ENCODE measurements around the gene PSMC5.
"Not testable (repeated sequence)": the region's sequence is repeated elsewhere in the genome, so short reads cannot be mapped to it uniquely, and the experiment has no call there.

The PSMC5 gene

GRCh38 chr17:63850401-63850800, 23.2 kb downstream of the PSMC5 start:
- in situ Hi-C loops (cut with HindIII; ENCODE audit: low pct_ligation_motif_present, low pct_unique_long_range_greater_than_20kb, low sequenced_read_pairs), result no loop called here
- DNase-seq, result no peak

GRCh38 chr17:63853260-63853659, 26.0 kb downstream of the PSMC5 start:
- DNase-seq, result no peak
- in situ Hi-C loops (cut with HindIII; ENCODE audit: low pct_ligation_motif_present, low pct_unique_long_range_greater_than_20kb, low sequenced_read_pairs), result no loop called here

GRCh38 chr17:63854709-63855108, 27.5 kb downstream of the PSMC5 start:
- no peak for DNase-seq
- in situ Hi-C loops (cut with HindIII; ENCODE audit: low pct_ligation_motif_present, low pct_unique_long_range_greater_than_20kb, low sequenced_read_pairs), result no loop called here

- in situ Hi-C loops (cut with HindIII; ENCODE audit: low pct_ligation_motif_present, low pct_unique_long_range_greater_than_20kb, low sequenced_read_pairs), result no loop called here
Measured at GRCh38 chr17:63855185-63855584, 28.0 kb downstream of the PSMC5 start.

GRCh38 chr17:63856425-63856824, 29.2 kb downstream of the PSMC5 start:
- DNase-seq; in situ Hi-C loops (cut with HindIII; ENCODE audit: low pct_ligation_motif_present, low pct_unique_long_range_greater_than_20kb, low sequenced_read_pairs): not testable (repeated sequence)

More at GRCh38 chr17:63855185-63855584, 28.0 kb downstream of the PSMC5 start:
- no peak for DNase-seq

GRCh38 chr17:63859257-63859656, 32.0 kb downstream of the PSMC5 start:
- no peak for DNase-seq
- in situ Hi-C loops (cut with HindIII; ENCODE audit: low pct_ligation_motif_present, low pct_unique_long_range_greater_than_20kb, low sequenced_read_pairs), result no loop called here

- in situ Hi-C loops (cut with HindIII; ENCODE audit: low pct_ligation_motif_present, low pct_unique_long_range_greater_than_20kb, low sequenced_read_pairs); DNase-seq: not testable (repeated sequence)
Measured at GRCh38 chr17:63866625-63867024, 39.4 kb downstream of the PSMC5 start.

GRCh38 chr17:63869491-63870291, 42.5 kb downstream of the PSMC5 start:
- DNase-seq, result peak; percentile 36
- in situ Hi-C loops (cut with HindIII; ENCODE audit: low pct_ligation_motif_present, low pct_unique_long_range_greater_than_20kb, low sequenced_read_pairs), result not testable (repeated sequence)

- in situ Hi-C loops (cut with HindIII; ENCODE audit: low pct_ligation_motif_present, low pct_unique_long_range_greater_than_20kb, low sequenced_read_pairs); DNase-seq: not testable (repeated sequence)
Measured at GRCh38 chr17:63870292-63870665, 43.0 kb downstream of the PSMC5 start.

- DNase-seq, result peak; percentile 69
- in situ Hi-C loops (cut with HindIII; ENCODE audit: low pct_ligation_motif_present, low pct_unique_long_range_greater_than_20kb, low sequenced_read_pairs), result not testable (repeated sequence)
Measured at GRCh38 chr17:63871646-63872365, 44.6 kb downstream of the PSMC5 start.

- DNase-seq; in situ Hi-C loops (cut with HindIII; ENCODE audit: low pct_ligation_motif_present, low pct_unique_long_range_greater_than_20kb, low sequenced_read_pairs): not testable (repeated sequence)
Measured at GRCh38 chr17:63873577-63873976, 46.3 kb downstream of the PSMC5 start, which contains the start of gene CSH2. Gene CSH2 (minus strand): TSS chr17:63873677. CDS start chr17:63873614, 63 bp downstream.

- in situ Hi-C loops (cut with HindIII; ENCODE audit: low pct_ligation_motif_present, low pct_unique_long_range_greater_than_20kb, low sequenced_read_pairs); DNase-seq: not testable (repeated sequence)
Measured at GRCh38 chr17:63874061-63874626, 46.9 kb downstream of the PSMC5 start.

- DNase-seq; in situ Hi-C loops (cut with HindIII; ENCODE audit: low pct_ligation_motif_present, low pct_unique_long_range_greater_than_20kb, low sequenced_read_pairs): not testable (repeated sequence)
Measured at GRCh38 chr17:63874693-63875092, 47.5 kb downstream of the PSMC5 start.

GRCh38 chr17:63878413-63878812, 51.2 kb downstream of the PSMC5 start:
- in situ Hi-C loops (cut with HindIII; ENCODE audit: low pct_ligation_motif_present, low pct_unique_long_range_greater_than_20kb, low sequenced_read_pairs); DNase-seq: not testable (repeated sequence)

GRCh38 chr17:63880706-63881105, 53.5 kb downstream of the PSMC5 start:
- no peak for DNase-seq
- in situ Hi-C loops (cut with HindIII; ENCODE audit: low pct_ligation_motif_present, low pct_unique_long_range_greater_than_20kb, low sequenced_read_pairs), result no loop called here

- in situ Hi-C loops (cut with HindIII; ENCODE audit: low pct_ligation_motif_present, low pct_unique_long_range_greater_than_20kb, low sequenced_read_pairs); DNase-seq: not testable (repeated sequence)
Measured at GRCh38 chr17:63881337-63881736, 54.1 kb downstream of the PSMC5 start.
